HL-60 (cell line): Measurements from ENCODE around the gene EEIG2.

ENCODE experiments used
- DNase-seq, 2 experiments: peaks; one replicate each; pipeline ENCODE4 v3.0.0-alpha.2; 2010 to 2020; ENCODE audit warnings: low read depth in 1 of 2, low spot score in 1 of 2
- H3K27ac ChIP-seq: fragments of 250-450 bp; sonication (Bioruptor Pico); replicated peaks from 2 replicates; pipeline ENCODE4 v1.5.1; 2020; ENCODE audit warnings: mild to moderate bottlenecking, moderate library complexity
- H3K27me3 ChIP-seq: fragments of 250-450 bp; sonication (Bioruptor Pico); 2 replicates; pipeline ENCODE4 v1.5.1; 2021; ENCODE audit warnings: mild to moderate bottlenecking, moderate library complexity; ENCODE audit not compliant: insufficient read depth, poor library complexity, severe bottlenecking
- H3K4me3 ChIP-seq: replicated peaks from 2 replicates; pipeline ENCODE4 v1.5.1; 2011; ENCODE audit warnings: mild to moderate bottlenecking, control low read depth, low read length; ENCODE audit not compliant: insufficient read depth
- GABPA ChIP-seq: IDR thresholded peaks from 2 replicates; pipeline ENCODE4 v1.6.1; 2012; ENCODE audit warnings: low read depth
- POLR2AphosphoS5 ChIP-seq: IDR thresholded peaks from 2 replicates; pipeline ENCODE4 v1.6.1; 2012; ENCODE audit warnings: low read depth
- SPI1 ChIP-seq: IDR thresholded peaks from 2 replicates; pipeline ENCODE4 v1.6.1; 2012; ENCODE audit warnings: low read depth, mild to moderate bottlenecking, borderline replicate concordance
- TF ChIP-seq, protein P1 (sequence below): IDR thresholded peaks from 2 replicates; pipeline ENCODE4 v1.6.1; 2012; ENCODE audit warnings: low read depth; ENCODE audit not compliant: insufficient replicate concordance
- TF ChIP-seq, protein P2 (sequence below): IDR thresholded peaks from one replicate; pipeline ENCODE4 v1.5.1; 2011; ENCODE audit warnings: low read length, control low read depth, inconsistent platforms; ENCODE audit not compliant: insufficient read depth

The EEIG2 gene

DNA sequence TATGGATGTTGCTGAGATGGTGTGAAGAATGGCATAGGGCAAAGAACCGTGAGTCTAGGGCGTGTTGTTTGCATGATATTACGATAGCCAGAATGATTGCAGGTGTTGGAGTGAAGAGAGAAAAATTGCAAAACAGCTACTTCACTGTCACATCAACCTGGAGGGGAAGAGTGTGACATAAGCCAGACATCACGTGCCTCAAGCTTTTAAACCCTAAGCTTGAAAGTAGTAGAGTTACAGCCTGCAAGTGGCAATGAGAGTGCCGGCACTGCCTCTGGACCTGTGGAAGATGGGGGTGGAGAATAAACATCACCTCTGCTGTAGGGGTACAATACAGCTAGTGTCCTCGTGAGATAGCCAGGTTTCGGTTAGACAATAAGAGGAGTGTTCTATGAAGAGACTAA lies 11.1 kb downstream of the EEIG2 start:
- TF ChIP-seq, protein P1, sequence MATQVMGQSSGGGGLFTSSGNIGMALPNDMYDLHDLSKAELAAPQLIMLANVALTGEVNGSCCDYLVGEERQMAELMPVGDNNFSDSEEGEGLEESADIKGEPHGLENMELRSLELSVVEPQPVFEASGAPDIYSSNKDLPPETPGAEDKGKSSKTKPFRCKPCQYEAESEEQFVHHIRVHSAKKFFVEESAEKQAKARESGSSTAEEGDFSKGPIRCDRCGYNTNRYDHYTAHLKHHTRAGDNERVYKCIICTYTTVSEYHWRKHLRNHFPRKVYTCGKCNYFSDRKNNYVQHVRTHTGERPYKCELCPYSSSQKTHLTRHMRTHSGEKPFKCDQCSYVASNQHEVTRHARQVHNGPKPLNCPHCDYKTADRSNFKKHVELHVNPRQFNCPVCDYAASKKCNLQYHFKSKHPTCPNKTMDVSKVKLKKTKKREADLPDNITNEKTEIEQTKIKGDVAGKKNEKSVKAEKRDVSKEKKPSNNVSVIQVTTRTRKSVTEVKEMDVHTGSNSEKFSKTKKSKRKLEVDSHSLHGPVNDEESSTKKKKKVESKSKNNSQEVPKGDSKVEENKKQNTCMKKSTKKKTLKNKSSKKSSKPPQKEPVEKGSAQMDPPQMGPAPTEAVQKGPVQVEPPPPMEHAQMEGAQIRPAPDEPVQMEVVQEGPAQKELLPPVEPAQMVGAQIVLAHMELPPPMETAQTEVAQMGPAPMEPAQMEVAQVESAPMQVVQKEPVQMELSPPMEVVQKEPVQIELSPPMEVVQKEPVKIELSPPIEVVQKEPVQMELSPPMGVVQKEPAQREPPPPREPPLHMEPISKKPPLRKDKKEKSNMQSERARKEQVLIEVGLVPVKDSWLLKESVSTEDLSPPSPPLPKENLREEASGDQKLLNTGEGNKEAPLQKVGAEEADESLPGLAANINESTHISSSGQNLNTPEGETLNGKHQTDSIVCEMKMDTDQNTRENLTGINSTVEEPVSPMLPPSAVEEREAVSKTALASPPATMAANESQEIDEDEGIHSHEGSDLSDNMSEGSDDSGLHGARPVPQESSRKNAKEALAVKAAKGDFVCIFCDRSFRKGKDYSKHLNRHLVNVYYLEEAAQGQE: no peak
- no peak for TF ChIP-seq POLR2AphosphoS5
- TF ChIP-seq SPI1: no peak
- TF ChIP-seq, protein P2, sequence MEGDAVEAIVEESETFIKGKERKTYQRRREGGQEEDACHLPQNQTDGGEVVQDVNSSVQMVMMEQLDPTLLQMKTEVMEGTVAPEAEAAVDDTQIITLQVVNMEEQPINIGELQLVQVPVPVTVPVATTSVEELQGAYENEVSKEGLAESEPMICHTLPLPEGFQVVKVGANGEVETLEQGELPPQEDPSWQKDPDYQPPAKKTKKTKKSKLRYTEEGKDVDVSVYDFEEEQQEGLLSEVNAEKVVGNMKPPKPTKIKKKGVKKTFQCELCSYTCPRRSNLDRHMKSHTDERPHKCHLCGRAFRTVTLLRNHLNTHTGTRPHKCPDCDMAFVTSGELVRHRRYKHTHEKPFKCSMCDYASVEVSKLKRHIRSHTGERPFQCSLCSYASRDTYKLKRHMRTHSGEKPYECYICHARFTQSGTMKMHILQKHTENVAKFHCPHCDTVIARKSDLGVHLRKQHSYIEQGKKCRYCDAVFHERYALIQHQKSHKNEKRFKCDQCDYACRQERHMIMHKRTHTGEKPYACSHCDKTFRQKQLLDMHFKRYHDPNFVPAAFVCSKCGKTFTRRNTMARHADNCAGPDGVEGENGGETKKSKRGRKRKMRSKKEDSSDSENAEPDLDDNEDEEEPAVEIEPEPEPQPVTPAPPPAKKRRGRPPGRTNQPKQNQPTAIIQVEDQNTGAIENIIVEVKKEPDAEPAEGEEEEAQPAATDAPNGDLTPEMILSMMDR: no peak
- TF ChIP-seq GABPA: no peak
- no peak overlapping the region for H3K4me3 ChIP-seq

DNA sequence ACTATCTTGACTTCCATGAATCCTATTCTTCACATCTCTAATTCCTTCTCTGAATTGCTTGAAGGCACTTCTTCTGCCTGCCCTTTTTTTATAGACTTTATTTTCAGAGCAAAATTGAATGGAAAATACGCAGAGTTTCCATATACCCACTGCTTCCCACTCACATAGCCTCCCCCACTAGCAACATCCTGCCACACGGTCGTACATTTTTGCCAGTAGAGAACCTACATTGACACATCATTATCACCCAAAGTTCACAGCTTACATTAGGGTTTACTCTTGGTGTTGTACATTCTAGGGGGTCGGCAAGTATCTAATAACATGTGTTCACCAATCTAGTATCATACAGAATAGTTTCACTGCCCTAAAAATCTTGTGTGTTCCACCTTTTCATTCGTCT lies 12.3 kb downstream of the EEIG2 start:
- Histone ChIP-seq H3K27me3 (no peaks in the 10 kb centered on the region), H3K4me3 (no peak overlapping the region), H3K27ac (no peak overlapping the region)
- TF ChIP-seq, protein P1: no peak
- TF ChIP-seq, protein P2: no peak
- no peak for TF ChIP-seq SPI1
- TF ChIP-seq POLR2AphosphoS5: no peak
- TF ChIP-seq GABPA: no peak
- no peak for DNase-seq

More for the DNA sequence above, 11.1 kb downstream of the EEIG2 start:
- Histone ChIP-seq H3K27ac (no peak overlapping the region), H3K27me3 (no peaks in the 10 kb centered on the region)
- DNase-seq: peak in 1 of 2 experiments; percentile 11

DNA sequence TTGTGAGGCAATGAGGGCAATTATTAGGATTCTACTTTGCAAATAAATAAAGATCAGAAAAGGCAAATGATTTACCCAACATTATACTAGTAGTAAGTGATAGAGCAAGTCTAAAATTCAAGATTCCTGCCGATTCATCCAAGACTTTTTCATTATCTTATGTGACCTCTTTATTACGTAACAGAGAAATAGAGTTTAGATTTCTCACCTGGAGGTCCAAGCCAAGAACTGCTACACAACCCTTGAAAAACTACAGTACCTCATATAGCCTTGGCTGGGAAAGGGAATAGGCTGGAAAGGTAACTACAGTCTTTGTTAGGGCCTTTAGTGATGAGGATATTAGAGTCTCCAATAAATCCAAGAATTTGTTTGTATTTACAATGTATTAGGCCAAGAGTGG lies 13.3 kb downstream of the EEIG2 start:
- no peak for DNase-seq
- H3K4me3 ChIP-seq: no peak overlapping the region

More for the DNA sequence above, 13.3 kb downstream of the EEIG2 start:
- Histone ChIP-seq H3K27ac (no peak overlapping the region), H3K27me3 (no peaks in the 10 kb centered on the region)
- TF ChIP-seq POLR2AphosphoS5 (no peak), GABPA (no peak), SPI1 (no peak)
- TF ChIP-seq, protein P1: no peak
- TF ChIP-seq, protein P2: no peak
